ENCODE results near the gene OTOP3. TPM values are rescaled to one million over a fixed set of nuclear protein-coding genes. Genes with fewer than 3 reads are reported as not detected.

OTOP3 gene
- total RNA-seq, 4 donors from 2014 or later: 0.65 to 0.98 TPM; not detected in 2

GRCh38 chr17:74920306-74920620 lies 15.4 kb upstream of the OTOP3 start:
- no peaks in the 10 kb centered on the region for H3K36me3 ChIP-seq
- no peak for TF ChIP-seq EP300 (IDR thresholded peaks at IDR 0.05)
- TF ChIP-seq POLR2AphosphoS5 (IDR thresholded peaks at IDR 0.05): no peak
- TF ChIP-seq, protein P1, sequence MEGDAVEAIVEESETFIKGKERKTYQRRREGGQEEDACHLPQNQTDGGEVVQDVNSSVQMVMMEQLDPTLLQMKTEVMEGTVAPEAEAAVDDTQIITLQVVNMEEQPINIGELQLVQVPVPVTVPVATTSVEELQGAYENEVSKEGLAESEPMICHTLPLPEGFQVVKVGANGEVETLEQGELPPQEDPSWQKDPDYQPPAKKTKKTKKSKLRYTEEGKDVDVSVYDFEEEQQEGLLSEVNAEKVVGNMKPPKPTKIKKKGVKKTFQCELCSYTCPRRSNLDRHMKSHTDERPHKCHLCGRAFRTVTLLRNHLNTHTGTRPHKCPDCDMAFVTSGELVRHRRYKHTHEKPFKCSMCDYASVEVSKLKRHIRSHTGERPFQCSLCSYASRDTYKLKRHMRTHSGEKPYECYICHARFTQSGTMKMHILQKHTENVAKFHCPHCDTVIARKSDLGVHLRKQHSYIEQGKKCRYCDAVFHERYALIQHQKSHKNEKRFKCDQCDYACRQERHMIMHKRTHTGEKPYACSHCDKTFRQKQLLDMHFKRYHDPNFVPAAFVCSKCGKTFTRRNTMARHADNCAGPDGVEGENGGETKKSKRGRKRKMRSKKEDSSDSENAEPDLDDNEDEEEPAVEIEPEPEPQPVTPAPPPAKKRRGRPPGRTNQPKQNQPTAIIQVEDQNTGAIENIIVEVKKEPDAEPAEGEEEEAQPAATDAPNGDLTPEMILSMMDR (IDR thresholded peaks at IDR 0.05): no peak
- TF ChIP-seq POLR2A (IDR thresholded peaks at IDR 0.05): no peak
- H3K27me3 ChIP-seq: peaks cover 56% of the 10 kb centered on the region
- H3K9me3 ChIP-seq: no peaks in the 10 kb centered on the region
- H3K4me3 ChIP-seq: no peak overlapping the region
- H3K27ac ChIP-seq: no peak overlapping the region
- DNase-seq (ENCODE audit: low spot score in 2 of 2): no peak
- WGBS: no CpG with 5 or more reads among the region's 27 CpGs
- H3K4me1 ChIP-seq: peaks cover 44% of the 10 kb centered on the region

GRCh38 chr17:74920642-74921025 lies 15.1 kb upstream of the OTOP3 start:
- peaks cover 44% of the 10 kb centered on the region for H3K4me1 ChIP-seq
- H3K27ac ChIP-seq: no peak overlapping the region
- DNase-seq (ENCODE audit: low spot score in 2 of 2): no peak

DNA sequence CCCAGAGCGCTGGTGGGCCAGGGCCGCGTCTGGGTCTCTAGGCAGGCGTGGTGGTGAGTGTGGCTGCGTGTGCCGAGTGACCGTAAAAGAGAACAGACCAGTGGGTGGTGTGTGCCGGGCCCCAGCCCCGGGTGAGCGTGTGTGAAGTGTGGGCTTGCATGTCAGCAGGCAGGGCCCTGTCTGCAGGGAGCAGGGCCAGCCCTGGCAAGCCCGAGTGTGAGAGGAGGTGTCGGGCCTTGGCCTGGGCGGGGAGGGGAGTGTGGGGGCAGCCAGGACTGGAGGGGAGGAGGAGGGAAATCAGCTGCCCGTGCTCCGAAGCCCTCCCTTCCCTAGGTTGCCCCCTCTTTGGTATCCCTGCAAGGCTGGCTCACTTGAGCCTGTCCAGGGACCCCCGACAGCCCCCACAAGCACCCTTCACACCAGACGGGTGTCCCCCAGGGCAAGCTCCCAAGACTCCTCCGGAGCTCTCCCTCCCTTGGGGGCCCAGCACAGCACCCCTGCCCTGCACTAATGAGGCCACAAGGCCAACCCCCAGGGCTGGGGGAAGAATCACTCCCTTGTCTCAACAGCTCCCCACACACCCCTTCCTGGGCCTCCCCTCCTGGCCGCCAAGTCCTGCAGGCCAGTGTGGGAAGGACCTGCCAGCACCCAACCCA lies 14.5 kb upstream of the OTOP3 start:
- H3K9me3 ChIP-seq: no peaks in the 10 kb centered on the region
- H3K27me3 ChIP-seq: peaks cover 63% of the 10 kb centered on the region
- TF ChIP-seq POLR2AphosphoS5 (IDR thresholded peaks at IDR 0.05) (no peak), POLR2A (IDR thresholded peaks at IDR 0.05) (no peak), EP300 (IDR thresholded peaks at IDR 0.05) (no peak)
- TF ChIP-seq, protein P1 (IDR thresholded peaks at IDR 0.05): no peak
- WGBS: 21% methylated on average over 14 of the region's 19 CpGs
- peaks cover 44% of the 10 kb centered on the region for H3K4me1 ChIP-seq
- DNase-seq (ENCODE audit: low spot score in 2 of 2): no peak
- no peaks in the 10 kb centered on the region for H3K36me3 ChIP-seq
- no peak overlapping the region for H3K4me3 ChIP-seq
- no peak overlapping the region for H3K27ac ChIP-seq

More at GRCh38 chr17:74920642-74921025, 15.1 kb upstream of the OTOP3 start:
- Histone ChIP-seq H3K27me3 (peaks cover 60% of the 10 kb centered on the region), H3K36me3 (no peaks in the 10 kb centered on the region), H3K4me3 (no peak overlapping the region), H3K9me3 (no peaks in the 10 kb centered on the region)
- TF ChIP-seq, protein P1 (IDR thresholded peaks at IDR 0.05): no peak
- TF ChIP-seq EP300 (IDR thresholded peaks at IDR 0.05) (no peak), POLR2AphosphoS5 (IDR thresholded peaks at IDR 0.05) (no peak), POLR2A (IDR thresholded peaks at IDR 0.05) (no peak)
- WGBS: 38% methylated on average over 5 of the region's 6 CpGs

DNA sequence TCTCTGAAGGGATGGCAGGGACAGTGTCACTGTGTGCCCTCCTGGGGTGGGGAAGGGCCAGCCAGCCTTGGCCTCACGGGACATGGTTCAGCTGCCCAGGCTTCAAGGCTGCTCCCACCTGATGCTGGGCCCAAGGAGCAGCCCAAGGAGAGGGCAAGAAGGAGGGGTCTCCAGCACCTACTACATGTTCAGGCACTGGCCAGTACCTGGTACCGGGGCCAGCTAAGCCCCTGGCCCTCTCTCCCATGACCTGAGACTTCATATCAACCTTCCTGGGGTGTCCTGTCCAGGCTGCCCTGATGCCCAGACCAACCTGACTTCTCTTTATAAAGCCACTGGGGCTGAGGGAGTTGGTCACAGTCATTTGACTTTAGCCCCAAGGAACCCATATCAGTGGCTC lies 13.9 kb upstream of the OTOP3 start:
- WGBS: 100% methylated on average over 1 of the region's 2 CpGs
- TF ChIP-seq POLR2A (IDR thresholded peaks at IDR 0.05) (no peak), POLR2AphosphoS5 (IDR thresholded peaks at IDR 0.05) (no peak), EP300 (IDR thresholded peaks at IDR 0.05) (no peak)
- TF ChIP-seq, protein P1 (IDR thresholded peaks at IDR 0.05): no peak

GRCh38 chr17:74922172-74922571 lies 13.5 kb upstream of the OTOP3 start:
- Histone ChIP-seq H3K27me3 (peaks cover 65% of the 10 kb centered on the region), H3K9me3 (no peaks in the 10 kb centered on the region), H3K4me1 (peaks cover 44% of the 10 kb centered on the region), H3K36me3 (no peaks in the 10 kb centered on the region), H3K4me3 (no peak overlapping the region), H3K27ac (no peak overlapping the region)
- WGBS: 49% methylated on average over 6 of the region's 6 CpGs
- DNase-seq (ENCODE audit: low spot score in 2 of 2): no peak
- TF ChIP-seq POLR2AphosphoS5 (IDR thresholded peaks at IDR 0.05): no peak
- TF ChIP-seq, protein P1 (IDR thresholded peaks at IDR 0.05): no peak
- TF ChIP-seq EP300 (IDR thresholded peaks at IDR 0.05): no peak
- TF ChIP-seq POLR2A (IDR thresholded peaks at IDR 0.05): no peak

More for the DNA sequence above, 13.9 kb upstream of the OTOP3 start:
- no peaks in the 10 kb centered on the region for H3K9me3 ChIP-seq
- no peak for DNase-seq (ENCODE audit: low spot score in 2 of 2)
- no peak overlapping the region for H3K4me3 ChIP-seq
- H3K27ac ChIP-seq: no peak overlapping the region
- no peaks in the 10 kb centered on the region for H3K36me3 ChIP-seq
- peaks cover 44% of the 10 kb centered on the region for H3K4me1 ChIP-seq
- H3K27me3 ChIP-seq: peaks cover 64% of the 10 kb centered on the region
